Measurements from ENCODE around the gene MTHFD1L. TPM values are rescaled to one million over a fixed set of nuclear protein-coding genes. Genes with fewer than 3 reads are reported as not detected.

MTHFD1L gene
- total RNA-seq, 5 donors from 2014 or later (not counting 1 experiment from before 2014, with no cell fraction given): 9.3 to 34.2 (median 26.7) TPM

GRCh38 chr6:150914372-150914771 lies 48.9 kb downstream of the MTHFD1L start:
- ATAC-seq (replicated peaks in 1 of 4) (no peak), DNase-seq (no peak)
- CTCF ChIA-PET: interaction anchor here in 1 of 2 donors (0.9 kb wide), 1 partner anchor 409 kb away, joined by 3 read pairs; no protein-coding TSS in a partner anchor
- Mint-ChIP-seq H3K9me3 (peaks cover 3 to 5% (median 4%) of the 10 kb centered on the region in 3 donors), H3K27ac (no peak overlapping the region), H3K36me3 (peaks cover 33% of the 10 kb centered on the region), H3K4me1 (no peaks in the 10 kb centered on the region), H3K27me3 (no peaks in the 10 kb centered on the region), H3K4me3 (no peak overlapping the region)
- no peak overlapping the region for H3K4me3 ChIP-seq (ENCODE audit: control insufficient read depth in 1 of 2, extremely low read depth in 1 of 2, low read length in 1 of 2)
- POLR2A ChIA-PET: interaction anchor here in 1 of 2 donors (0.6 kb wide), 1 partner anchor 37 kb away, joined by 3 read pairs; no protein-coding TSS in a partner anchor
- no peaks in the 10 kb centered on the region for H3K9me3 ChIP-seq
- no peaks in the 10 kb centered on the region for H3K36me3 ChIP-seq (ENCODE audit: control insufficient read depth in 2 of 2, extremely low read depth in 1 of 2, insufficient read depth in 1 of 2, low read length in 1 of 2)
- no CpG with 5 or more reads among the region's 6 CpGs for WGBS (ENCODE audit: insufficient coverage)
- H3K27me3 ChIP-seq (replicated peaks in 1 of 2; ENCODE audit: control insufficient read depth in 2 of 2, extremely low read depth in 1 of 2, insufficient read depth in 2 of 2, low read length in 1 of 2): no peaks in the 10 kb centered on the region
- no peaks in the 10 kb centered on the region for H3K4me1 ChIP-seq (ENCODE audit: control insufficient read depth in 1 of 2, extremely low read depth in 1 of 2, insufficient read depth in 2 of 2, low read length in 2 of 2)
- no peak overlapping the region for H3K27ac ChIP-seq (ENCODE audit: low read length)

- H3K27me3 Mint-ChIP-seq: no peaks in the 10 kb centered on the region
- CTCF ChIA-PET: interaction anchor here in 1 of 2 donors (0.9 kb wide), 1 partner anchor 408 kb away, joined by 3 read pairs; no protein-coding TSS in a partner anchor
- H3K36me3 Mint-ChIP-seq: peaks cover 37% of the 10 kb centered on the region
- no peaks in the 10 kb centered on the region for H3K27me3 ChIP-seq (replicated peaks in 1 of 2; ENCODE audit: control insufficient read depth in 2 of 2, extremely low read depth in 1 of 2, insufficient read depth in 2 of 2, low read length in 1 of 2)
- no peak for DNase-seq
- H3K4me1 ChIP-seq (ENCODE audit: control insufficient read depth in 1 of 2, extremely low read depth in 1 of 2, insufficient read depth in 2 of 2, low read length in 2 of 2): no peaks in the 10 kb centered on the region
- ATAC-seq (replicated peaks in 1 of 4): no peak
- H3K4me1 Mint-ChIP-seq: no peaks in the 10 kb centered on the region
- no peak overlapping the region for H3K27ac Mint-ChIP-seq
- 100% methylated on average over 2 of the region's 6 CpGs for WGBS (ENCODE audit: insufficient coverage)
- no peak overlapping the region for H3K27ac ChIP-seq (ENCODE audit: low read length)
- no peak overlapping the region for H3K4me3 Mint-ChIP-seq
- H3K4me3 ChIP-seq (ENCODE audit: control insufficient read depth in 1 of 2, extremely low read depth in 1 of 2, low read length in 1 of 2): no peak overlapping the region
- peaks cover 3 to 5% (median 4%) of the 10 kb centered on the region in 3 donors for H3K9me3 Mint-ChIP-seq
- H3K36me3 ChIP-seq (ENCODE audit: control insufficient read depth in 2 of 2, extremely low read depth in 1 of 2, insufficient read depth in 1 of 2, low read length in 1 of 2): no peaks in the 10 kb centered on the region
- POLR2A ChIA-PET: interaction anchor here in 1 of 2 donors (0.6 kb wide), 1 partner anchor 36 kb away, joined by 3 read pairs; no protein-coding TSS in a partner anchor
- H3K9me3 ChIP-seq: no peaks in the 10 kb centered on the region
These were observed 49.8 kb downstream of the MTHFD1L start for GRCh38 chr6:150915131-150915879.

- POLR2A ChIA-PET: no interaction called here
These were observed 50.4 kb downstream of the MTHFD1L start for GRCh38 chr6:150915880-150916265.

GRCh38 chr6:150919938-150920337 lies 54.4 kb downstream of the MTHFD1L start:
- POLR2A ChIA-PET: no interaction called here
- DNase-seq (no peak), ATAC-seq (replicated peaks in 1 of 4) (no peak)
- no peaks in the 10 kb centered on the region for H3K9me3 ChIP-seq
- Mint-ChIP-seq H3K36me3 (peaks cover 20% of the 10 kb centered on the region), H3K4me3 (no peak overlapping the region), H3K27me3 (no peaks in the 10 kb centered on the region), H3K9me3 (no peaks in the 10 kb centered on the region), H3K27ac (no peak overlapping the region), H3K4me1 (no peaks in the 10 kb centered on the region)
- WGBS (ENCODE audit: insufficient coverage): 100% methylated on average over 1 of the region's 2 CpGs
- no peaks in the 10 kb centered on the region for H3K36me3 ChIP-seq (ENCODE audit: control insufficient read depth in 2 of 2, extremely low read depth in 1 of 2, insufficient read depth in 1 of 2, low read length in 1 of 2)
- CTCF ChIA-PET: no interaction called here
- H3K27me3 ChIP-seq (replicated peaks in 1 of 2; ENCODE audit: control insufficient read depth in 2 of 2, extremely low read depth in 1 of 2, insufficient read depth in 2 of 2, low read length in 1 of 2): no peaks in the 10 kb centered on the region
- H3K4me1 ChIP-seq (ENCODE audit: control insufficient read depth in 1 of 2, extremely low read depth in 1 of 2, insufficient read depth in 2 of 2, low read length in 2 of 2): no peaks in the 10 kb centered on the region
- H3K4me3 ChIP-seq (ENCODE audit: control insufficient read depth in 1 of 2, extremely low read depth in 1 of 2, low read length in 1 of 2): no peak overlapping the region
- no peak overlapping the region for H3K27ac ChIP-seq (ENCODE audit: low read length)

More at GRCh38 chr6:150915880-150916265, 50.4 kb downstream of the MTHFD1L start:
- no peak overlapping the region for H3K27ac Mint-ChIP-seq
- no peak overlapping the region for H3K4me3 Mint-ChIP-seq
- Histone ChIP-seq H3K27me3 (replicated peaks in 1 of 2; ENCODE audit: control insufficient read depth in 2 of 2, extremely low read depth in 1 of 2, insufficient read depth in 2 of 2, low read length in 1 of 2) (no peaks in the 10 kb centered on the region), H3K36me3 (ENCODE audit: control insufficient read depth in 2 of 2, extremely low read depth in 1 of 2, insufficient read depth in 1 of 2, low read length in 1 of 2) (no peaks in the 10 kb centered on the region), H3K9me3 (no peaks in the 10 kb centered on the region), H3K4me1 (ENCODE audit: control insufficient read depth in 1 of 2, extremely low read depth in 1 of 2, insufficient read depth in 2 of 2, low read length in 2 of 2) (no peaks in the 10 kb centered on the region), H3K4me3 (ENCODE audit: control insufficient read depth in 1 of 2, extremely low read depth in 1 of 2, low read length in 1 of 2) (no peak overlapping the region), H3K27ac (ENCODE audit: low read length) (no peak overlapping the region)
- H3K4me1 Mint-ChIP-seq: no peaks in the 10 kb centered on the region
- DNase-seq: no peak
- WGBS (ENCODE audit: insufficient coverage): no CpG with 5 or more reads among the region's 7 CpGs
- no peak for ATAC-seq (replicated peaks in 1 of 4)
- peaks cover 33% of the 10 kb centered on the region for H3K36me3 Mint-ChIP-seq
- no peaks in the 10 kb centered on the region for H3K27me3 Mint-ChIP-seq
- CTCF ChIA-PET: interaction anchor here in 1 of 2 donors (0.6 kb wide), 1 partner anchor 759 kb away, joined by 4 read pairs; no protein-coding TSS in a partner anchor
- H3K9me3 Mint-ChIP-seq: peaks cover 3 to 5% (median 4%) of the 10 kb centered on the region in 3 donors

DNA sequence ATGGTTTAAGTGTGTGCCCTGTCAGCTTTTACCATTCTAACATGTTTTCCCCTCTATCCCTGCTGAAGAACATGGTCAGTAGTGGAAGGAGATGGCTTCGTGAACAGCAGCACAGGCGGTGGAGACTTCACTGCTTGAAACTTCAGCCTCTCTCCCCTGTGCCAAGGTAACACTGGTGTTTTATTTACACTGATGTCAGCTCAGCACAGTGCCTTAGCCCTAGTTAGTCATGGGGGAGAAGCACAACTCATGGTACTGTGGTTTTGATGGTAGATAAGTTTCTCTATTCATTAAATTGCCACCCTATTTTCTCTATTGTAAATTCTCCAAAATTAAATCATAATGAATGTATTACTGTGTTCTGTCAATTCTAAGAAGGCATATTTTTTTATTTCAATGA lies 56.6 kb downstream of the MTHFD1L start:
- no peak overlapping the region for H3K27ac Mint-ChIP-seq
- no peaks in the 10 kb centered on the region for H3K4me1 ChIP-seq (ENCODE audit: control insufficient read depth in 1 of 2, extremely low read depth in 1 of 2, insufficient read depth in 2 of 2, low read length in 2 of 2)
- no peaks in the 10 kb centered on the region for H3K9me3 ChIP-seq
- H3K36me3 Mint-ChIP-seq: peaks cover 34% of the 10 kb centered on the region
- H3K4me1 Mint-ChIP-seq: no peaks in the 10 kb centered on the region
- H3K4me3 ChIP-seq (ENCODE audit: control insufficient read depth in 1 of 2, extremely low read depth in 1 of 2, low read length in 1 of 2): no peak overlapping the region
- no peak overlapping the region for H3K27ac ChIP-seq (ENCODE audit: low read length)
- no peaks in the 10 kb centered on the region for H3K9me3 Mint-ChIP-seq
- no peak overlapping the region for H3K4me3 Mint-ChIP-seq
- POLR2A ChIA-PET: no interaction called here
- ATAC-seq (replicated peaks in 1 of 4) (no peak), DNase-seq (no peak)
- CTCF ChIA-PET: interaction anchor here in 1 of 2 donors (1.0 kb wide), 1 partner anchor 30 kb away, joined by 3 read pairs; no protein-coding TSS in a partner anchor
- no peaks in the 10 kb centered on the region for H3K36me3 ChIP-seq (ENCODE audit: control insufficient read depth in 2 of 2, extremely low read depth in 1 of 2, insufficient read depth in 1 of 2, low read length in 1 of 2)
- 100% methylated on average over 1 of the region's 2 CpGs for WGBS (ENCODE audit: insufficient coverage)
- no peaks in the 10 kb centered on the region for H3K27me3 ChIP-seq (replicated peaks in 1 of 2; ENCODE audit: control insufficient read depth in 2 of 2, extremely low read depth in 1 of 2, insufficient read depth in 2 of 2, low read length in 1 of 2)
- H3K27me3 Mint-ChIP-seq: no peaks in the 10 kb centered on the region

GRCh38 chr6:150924808-150925589 lies 59.5 kb downstream of the MTHFD1L start:
- Histone ChIP-seq H3K36me3 (ENCODE audit: control insufficient read depth in 2 of 2, extremely low read depth in 1 of 2, insufficient read depth in 1 of 2, low read length in 1 of 2) (no peaks in the 10 kb centered on the region), H3K9me3 (no peaks in the 10 kb centered on the region), H3K27me3 (replicated peaks in 1 of 2; ENCODE audit: control insufficient read depth in 2 of 2, extremely low read depth in 1 of 2, insufficient read depth in 2 of 2, low read length in 1 of 2) (no peaks in the 10 kb centered on the region), H3K27ac (ENCODE audit: low read length) (no peak overlapping the region), H3K4me3 (ENCODE audit: control insufficient read depth in 1 of 2, extremely low read depth in 1 of 2, low read length in 1 of 2) (no peak overlapping the region), H3K4me1 (ENCODE audit: control insufficient read depth in 1 of 2, extremely low read depth in 1 of 2, insufficient read depth in 2 of 2, low read length in 2 of 2) (no peaks in the 10 kb centered on the region)
- H3K36me3 Mint-ChIP-seq: peaks cover 28% of the 10 kb centered on the region
- ChIA-PET CTCF (no interaction called here), POLR2A (no interaction called here)
- H3K4me3 Mint-ChIP-seq: no peak overlapping the region
- no peak overlapping the region for H3K27ac Mint-ChIP-seq
- 98% methylated on average over 7 of the region's 11 CpGs for WGBS (ENCODE audit: insufficient coverage)
- no peaks in the 10 kb centered on the region for H3K4me1 Mint-ChIP-seq
- no peaks in the 10 kb centered on the region for H3K27me3 Mint-ChIP-seq
- H3K9me3 Mint-ChIP-seq: no peaks in the 10 kb centered on the region
- no peak for DNase-seq
- no peak for ATAC-seq (replicated peaks in 1 of 4)
